Transverse colon (tissue), 4 donors: ENCODE results near the gene SHLD2. TPM values are rescaled to one million over a fixed set of nuclear protein-coding genes. Genes with fewer than 3 reads are reported as not detected.
"Not testable (repeated sequence)": the region's sequence is repeated elsewhere in the genome, so short reads cannot be mapped to it uniquely, and the experiment has no call there.

Source experiments
- DNase-seq: peaks from one replicate; pipeline ENCODE4 v3.0.0-alpha.2; 2019
- H3K27ac ChIP-seq, 4 donors: fragments of 200-600 bp; sonication (generic); 2 replicates each; pipeline ENCODE4 v1.5.1; 2016 to 2018; ENCODE audit warnings: inconsistent platforms in 4 of 4
- H3K27me3 ChIP-seq: fragments of 200-600 bp; sonication (generic); 2 replicates; pipeline ENCODE4 v1.5.1; 2017; ENCODE audit warnings: inconsistent platforms
- H3K36me3 ChIP-seq, 4 donors: fragments of 200-600 bp; sonication (generic); 2 replicates each; pipeline ENCODE4 v1.5.1; 2017 to 2019; ENCODE audit warnings: inconsistent platforms in 4 of 4
- H3K4me1 ChIP-seq, 4 donors: fragments of 200-600 bp; sonication (generic); 2 replicates each; pipeline ENCODE4 v1.5.1; 2017 to 2020; ENCODE audit warnings: inconsistent platforms in 4 of 4
- H3K4me3 ChIP-seq, 4 donors: fragments of 200-600 bp; sonication (generic); 1 replicate in 1 of 4; 2 replicates in 3 of 4; pipeline versions ENCODE4 v1.5.1 to v1.6.1; 2017 to 2019; ENCODE audit warnings: inconsistent platforms in 4 of 4
- H3K9me3 ChIP-seq, 2 donors: fragments of 200-600 bp; sonication (generic); 2 replicates each; pipeline ENCODE4 v1.5.1; 2017 to 2019; ENCODE audit warnings: inconsistent platforms in 2 of 2
- CTCF ChIP-seq, 5 experiments: fragments of 200-600 bp in 3 of 5; fragments of 450-650 bp in 2 of 5; sonication (generic) in 3 of 5; IDR thresholded peaks; 1 replicate in 2 of 5; 2 replicates in 3 of 5; pipeline ENCODE4 v1.5.1; 2016 to 2017; ENCODE audit warnings: antibody characterized with exemption in 5 of 5, inconsistent platforms in 3 of 5, mild to moderate bottlenecking in 2 of 5, moderate library complexity in 1 of 5
- EP300 ChIP-seq: sonication (generic); formaldehyde crosslinking; IDR thresholded peaks from one replicate; pipeline ENCODE4 v1.6.1; 2017; ENCODE audit warnings: antibody characterized with exemption, low read depth
- POLR2A ChIP-seq: fragments of 450-650 bp; IDR thresholded peaks from one replicate; pipeline ENCODE4 v1.6.1; 2016; ENCODE audit warnings: antibody characterized with exemption, mild to moderate bottlenecking, moderate library complexity
- POLR2AphosphoS5 ChIP-seq, 3 donors: sonication (generic); formaldehyde crosslinking; IDR thresholded peaks; one replicate each; pipeline ENCODE4 v1.6.1; 2016; ENCODE audit warnings: antibody characterized with exemption in 3 of 3
- WGBS, 2 donors: methylation state at CpG; one replicate each; pipeline ENCODE4 v1.1.5; 2018; ENCODE audit warnings: low coverage in 1 of 2; 5-methylcytosine and 5-hydroxymethylcytosine counted together
- in situ Hi-C, 4 donors: fragments of 200-750 bp; cut with MboI; loops; one replicate each; pipeline versions ENCODE4 v1.15.0 to v1.15.1; 2017; ENCODE audit warnings: low sequenced_read_pairs in 3 of 4, low pct_ligation_motif_present in 1 of 4, low pct_unique_long_range_greater_than_20kb in 1 of 4
- intact Hi-C: fragments of 100-400 bp; cut with DNase I; formaldehyde crosslinking; loops from one replicate; pipeline ENCODE4 v1.15.1; 2023; ENCODE audit warnings: low total_unique reads
- total RNA-seq, 4 donors: library from RNA; depleted of rRNA; stranded (reverse); fragments of >200 nt; gene quantifications; one replicate each; pipeline ENCODE4 v1.1.0, GENCODE V29; 2016

The SHLD2 gene
- total RNA-seq, 4 donors from 2014 or later, result 21.7 to 43.7 (median 37.3) TPM

- Histone ChIP-seq H3K4me1 (peaks cover 13 to 44% (median 32%) of the 10 kb centered on the region in 4 donors), H3K27me3 (no peaks in the 10 kb centered on the region), H3K9me3 (no peaks in the 10 kb centered on the region), H3K27ac (peak overlapping the region; percentile 97 to 99 (median 99)), H3K4me3 (peak overlapping the region; percentile 77 to 92 (median 78)), H3K36me3 (peaks cover 0 to 9% (median 2%) of the 10 kb centered on the region in 4 donors)
- DNase-seq, result peak; percentile 85
- intact Hi-C loops (no loop called here), in situ Hi-C loops (no loop called here)
- WGBS, 2 donors, result 1% methylated on average over 41 of the region's 60 CpGs; no CpG with 5 or more reads in 1 of the 2 donors
- TF ChIP-seq POLR2A, result peak; percentile 71
- no peak for TF ChIP-seq EP300
- peak; percentile 37 to 82 (median 76) for TF ChIP-seq POLR2AphosphoS5 (IDR thresholded peaks at IDR 0.05)
- peak in 1 of 5 experiments; percentile 14 for TF ChIP-seq CTCF (IDR thresholded peaks at IDR 0.05)
Measured at GRCh38 chr10:87095236-87095945, 385 bp downstream of the SHLD2 start.

GRCh38 chr10:87101996-87102395, 7.0 kb downstream of the SHLD2 start:
- no peaks in the 10 kb centered on the region for H3K27me3 ChIP-seq
- TF ChIP-seq POLR2A (no peak), CTCF (IDR thresholded peaks at IDR 0.05) (no peak), EP300 (no peak), POLR2AphosphoS5 (IDR thresholded peaks at IDR 0.05) (no peak)
- no peaks in the 10 kb centered on the region for H3K9me3 ChIP-seq
- no peak for DNase-seq
- H3K27ac ChIP-seq, result no peak overlapping the region
- peaks cover 0 to 26% (median 8%) of the 10 kb centered on the region in 4 donors for H3K36me3 ChIP-seq
- intact Hi-C loops, result no loop called here
- 89 to 98% methylated on average over 2 of the region's 2 CpGs for WGBS, 2 donors
- in situ Hi-C loops, result no loop called here
- peaks cover 0 to 8% (median 0%) of the 10 kb centered on the region in 4 donors for H3K4me1 ChIP-seq
- H3K4me3 ChIP-seq, result no peak overlapping the region

GRCh38 chr10:87104727-87105126, 9.7 kb downstream of the SHLD2 start:
- peaks cover 0 to 32% (median 7%) of the 10 kb centered on the region in 4 donors for H3K36me3 ChIP-seq
- WGBS, 2 donors, result 84 to 85% methylated on average over 4 to 8 of the region's 8 CpGs
- in situ Hi-C loops, intact Hi-C loops, H3K27ac ChIP-seq, H3K4me3 ChIP-seq, H3K4me1 ChIP-seq, H3K9me3 ChIP-seq, H3K27me3 ChIP-seq: not testable (repeated sequence)
- peak; percentile 22 for DNase-seq

GRCh38 chr10:87105446-87106124, 10.6 kb downstream of the SHLD2 start:
- TF ChIP-seq POLR2A, result no peak
- no peak for TF ChIP-seq POLR2AphosphoS5 (IDR thresholded peaks at IDR 0.05)
- no peak for TF ChIP-seq CTCF (IDR thresholded peaks at IDR 0.05)
- TF ChIP-seq EP300, result no peak
- in situ Hi-C loops (no loop called here), intact Hi-C loops (no loop called here)
- Histone ChIP-seq H3K9me3 (no peaks in the 10 kb centered on the region), H3K4me1 (peaks cover 0 to 8% (median 0%) of the 10 kb centered on the region in 4 donors), H3K27ac (no peak overlapping the region), H3K27me3 (no peaks in the 10 kb centered on the region), H3K4me3 (no peak overlapping the region), H3K36me3 (peaks cover 0 to 28% (median 7%) of the 10 kb centered on the region in 4 donors)
- WGBS, 2 donors, result 77 to 83% methylated on average over 5 to 7 of the region's 7 CpGs
- DNase-seq, result no peak

GRCh38 chr10:87118122-87118521, 23.1 kb downstream of the SHLD2 start:
- H3K9me3 ChIP-seq, H3K4me3 ChIP-seq, intact Hi-C loops, H3K4me1 ChIP-seq, DNase-seq, H3K27me3 ChIP-seq, in situ Hi-C loops, H3K27ac ChIP-seq, H3K36me3 ChIP-seq: not testable (repeated sequence)
- 60% methylated on average over 1 of the region's 1 CpG; no CpG with 5 or more reads in 1 of the 2 donors for WGBS, 2 donors

GRCh38 chr10:87119029-87119428, 24.0 kb downstream of the SHLD2 start:
- intact Hi-C loops, H3K27me3 ChIP-seq, DNase-seq, H3K36me3 ChIP-seq, H3K4me1 ChIP-seq, H3K9me3 ChIP-seq, H3K27ac ChIP-seq, in situ Hi-C loops, H3K4me3 ChIP-seq: not testable (repeated sequence)
- 86 to 95% methylated on average over 1 of the region's 1 CpG for WGBS, 2 donors

GRCh38 chr10:87123351-87123750, 28.3 kb downstream of the SHLD2 start:
- H3K4me1 ChIP-seq, in situ Hi-C loops, H3K4me3 ChIP-seq, DNase-seq, H3K36me3 ChIP-seq, intact Hi-C loops, H3K27ac ChIP-seq, H3K27me3 ChIP-seq, H3K9me3 ChIP-seq: not testable (repeated sequence)
- WGBS, 2 donors, result 80 to 85% methylated on average over 2 of the region's 4 CpGs
